Measurements from ENCODE around the gene HIKESHI. TPM values are rescaled to one million over a fixed set of nuclear protein-coding genes. Genes with fewer than 3 reads are reported as not detected.
A peak's percentile ranks its signal among the peaks of the same experiment; 100 is the strongest.

The HIKESHI gene
- total and polyA plus RNA-seq, 2 of the 8 experiments (the other 6 are each of a cell fraction or from before 2014, with no cell fraction given), result 65.4 to 90.2 TPM

GRCh38 chr11:86291466-86292262, 10.4 kb upstream of the HIKESHI start:
- no peaks in the 10 kb centered on the region for H4K20me1 ChIP-seq (replicated peaks in 1 of 2; ENCODE audit: control insufficient read depth in 1 of 2, insufficient read depth in 2 of 2, low read length in 2 of 2)
- H3K79me2 ChIP-seq (ENCODE audit: control insufficient read depth in 1 of 2, insufficient read depth in 2 of 2, low read length in 2 of 2), result no peaks in the 10 kb centered on the region
- peak; percentile 4 to 73 (median 69) for TF ChIP-seq CTCF (IDR thresholded peaks at IDR 0.05; ENCODE audit: control extremely low read depth in 1 of 3, insufficient read depth in 1 of 3, low read depth in 1 of 3, low read length in 3 of 3)
- TF ChIP-seq RAD21 (IDR thresholded peaks at IDR 0.05 in 1 of 2, conservative IDR thresholded peaks at IDR 0.05 in 1 of 2; ENCODE audit: low read depth in 2 of 2, low read length in 2 of 2), result peak; percentile 82 to 87
- no peak for TF ChIP-seq EP300 (IDR thresholded peaks at IDR 0.05; ENCODE audit: borderline replicate concordance in 1 of 2, low read depth in 2 of 2, low read length in 2 of 2)
- TF ChIP-seq SRF (IDR thresholded peaks at IDR 0.05; ENCODE audit: low read depth, low read length), result no peak
- H3K4me1 ChIP-seq (replicated peaks in 1 of 4; ENCODE audit: control insufficient read depth in 3 of 4, insufficient read depth in 4 of 4, low read length in 3 of 4), result peaks cover 0 to 3% (median 0%) of the 10 kb centered on the region in 4 experiments; a peak in 1 of 7 replicates
- H3K4me3 ChIP-seq (ENCODE audit: extremely low read depth in 1 of 4, insufficient read depth in 2 of 4, low read depth in 3 of 4, low read length in 4 of 4), result no peak overlapping the region
- H2BK20ac ChIP-seq (ENCODE audit: low read length), result no peak overlapping the region
- no peak overlapping the region for H3K4ac ChIP-seq (replicated peaks; ENCODE audit: insufficient read length, low read depth, low read length)
- no peaks in the 10 kb centered on the region for H3K27me3 ChIP-seq (replicated peaks in 1 of 4; ENCODE audit: control insufficient read depth in 3 of 4, extremely low read depth in 1 of 4, insufficient read depth in 3 of 4, low read length in 3 of 4)
- H3K9ac ChIP-seq (replicated peaks in 1 of 4; ENCODE audit: extremely low read depth in 1 of 4, low read depth in 3 of 4, low read length in 3 of 4), result no peak overlapping the region
- no peak overlapping the region for H2AK5ac ChIP-seq (ENCODE audit: low read depth, low read length)
- H3K23me2 ChIP-seq (ENCODE audit: low read depth, low read length), result no peaks in the 10 kb centered on the region
- no peak overlapping the region for H3K27ac ChIP-seq (ENCODE audit: low read depth, low read length)
- no peak overlapping the region for H3K14ac ChIP-seq (ENCODE audit: insufficient read length)
- DNase-seq (ENCODE audit: low read depth in 1 of 2, low spot score in 2 of 2), result peak in 1 of 2 experiments; percentile 79
- no peak overlapping the region for H4K8ac ChIP-seq (ENCODE audit: extremely low read depth, insufficient read depth, low read length)
- H3K56ac ChIP-seq (replicated peaks; ENCODE audit: insufficient read length, low read depth, low read length), result no peak overlapping the region
- ChIA-PET POLR2A (ENCODE audit: partially characterized antibody) (interaction anchor here (0.9 to 2.0 kb wide), 2 partner anchors 46 to 437 kb away, joined by 3 to 4 read pairs; partner anchors contain the start of gene CCDC83), CTCF (ENCODE audit: partially characterized antibody) (interaction anchor here (0.6 to 2.3 kb wide), 16 partner anchors 9 to 646 kb away, joined by 3 to 20 read pairs (median 4); partner anchors contain the start of genes HIKESHI and PICALM)
- no peaks in the 10 kb centered on the region for H3K79me1 ChIP-seq (ENCODE audit: low read depth, low read length)
- H3K9me3 ChIP-seq (ENCODE audit: insufficient read depth in 2 of 2, low read depth in 1 of 2, low read length in 1 of 2), result no peaks in the 10 kb centered on the region
- H2BK12ac ChIP-seq (ENCODE audit: low read depth, low read length), result no peak overlapping the region
- H4K5ac ChIP-seq (ENCODE audit: insufficient read length, low read depth, low read length), result no peak overlapping the region
- H2BK120ac ChIP-seq (replicated peaks; ENCODE audit: low read depth, low read length), result no peak overlapping the region
- no peak overlapping the region for H2BK15ac ChIP-seq (ENCODE audit: low read length)
- H3K36me3 ChIP-seq (ENCODE audit: control insufficient read depth in 2 of 4, insufficient read depth in 4 of 4, low read length in 3 of 4), result no peaks in the 10 kb centered on the region
- H2BK5ac ChIP-seq (ENCODE audit: low read depth, low read length), result no peak overlapping the region
- no peak overlapping the region; a peak in 1 of 4 replicates for H3K4me2 ChIP-seq (ENCODE audit: insufficient read depth in 1 of 2, low read depth in 2 of 2, low read length in 2 of 2)
- peak; percentile 32 for FAIRE-seq
- WGBS, 2 experiments (ENCODE audit: extremely low coverage in 1 of 2, insufficient coverage in 1 of 2, insufficient read length in 1 of 2, insufficient replicate concordance in 2 of 2, low coverage in 1 of 2, low lambda C conversion rate in 2 of 2, missing lambda C conversion rate in 1 of 2), result 33% methylated on average over 3 of the region's 3 CpGs; no CpG with 5 or more reads in 1 of the 2 experiments
- no peak overlapping the region for H3K23ac ChIP-seq (ENCODE audit: insufficient read length)
- no peak overlapping the region for H3K18ac ChIP-seq (ENCODE audit: extremely low read depth, low read length)
- no peak overlapping the region for H2AFZ ChIP-seq (ENCODE audit: low read length)
- H4K91ac ChIP-seq (replicated peaks; ENCODE audit: insufficient read length, low read length), result no peak overlapping the region
